NCI-H1436 treated with DMSO at 0.1 percent for 48 hours (cell line): Measurements from ENCODE around the gene CLMP.
"Not testable (repeated sequence)": the region's sequence is repeated elsewhere in the genome, so short reads cannot be mapped to it uniquely, and the experiment has no call there.

Experiments used
- DNase-seq: peaks from one replicate; lab custom pipeline; 2025; lab: John Stamatoyannopoulos, UW

The CLMP gene

DNA sequence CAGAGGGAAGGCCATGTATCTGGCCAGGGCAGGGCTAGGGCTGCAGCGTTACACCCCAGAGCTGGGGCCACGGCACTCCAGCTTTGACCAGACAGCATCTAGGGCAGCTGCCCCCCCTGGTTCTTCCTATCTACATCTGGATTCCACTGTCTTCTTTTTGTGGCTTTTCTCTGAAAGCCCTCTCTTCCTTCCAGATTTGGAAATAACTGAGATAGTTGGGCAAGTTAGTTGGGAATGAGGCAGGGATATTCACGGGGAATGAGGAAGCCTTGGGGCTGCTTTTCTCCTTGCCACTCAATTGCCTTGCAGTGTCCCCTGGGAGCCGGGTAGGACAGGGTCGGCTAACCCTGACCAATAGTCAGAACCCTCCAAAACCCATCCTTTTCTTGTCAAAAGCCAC, 26.8 kb downstream of the CLMP start:
- no peak for DNase-seq

DNA sequence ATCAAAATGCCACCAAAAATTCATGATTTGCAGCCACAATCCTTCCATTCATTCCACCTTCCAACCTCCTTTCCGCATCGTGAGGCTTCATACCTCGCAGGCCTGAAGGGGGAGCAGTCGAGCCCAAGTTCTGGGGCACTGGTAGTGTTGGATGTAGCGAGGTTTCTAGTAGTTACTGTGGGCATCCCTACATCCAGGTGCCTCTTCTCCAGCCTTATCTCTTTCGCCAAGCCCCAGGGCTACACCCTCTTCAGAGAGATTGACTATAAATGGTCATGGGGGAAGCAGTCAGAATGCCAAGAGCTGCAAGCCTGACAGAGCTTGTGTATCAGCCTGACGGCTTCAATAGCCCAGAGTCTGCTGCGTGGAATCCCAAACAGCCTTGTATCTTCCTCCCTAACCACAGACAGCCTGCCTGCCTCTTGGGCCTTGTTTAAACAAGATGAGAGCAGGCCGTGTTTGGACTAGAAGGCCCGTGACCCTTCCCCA, 28.9 kb downstream of the CLMP start:
- no peak for DNase-seq

DNA sequence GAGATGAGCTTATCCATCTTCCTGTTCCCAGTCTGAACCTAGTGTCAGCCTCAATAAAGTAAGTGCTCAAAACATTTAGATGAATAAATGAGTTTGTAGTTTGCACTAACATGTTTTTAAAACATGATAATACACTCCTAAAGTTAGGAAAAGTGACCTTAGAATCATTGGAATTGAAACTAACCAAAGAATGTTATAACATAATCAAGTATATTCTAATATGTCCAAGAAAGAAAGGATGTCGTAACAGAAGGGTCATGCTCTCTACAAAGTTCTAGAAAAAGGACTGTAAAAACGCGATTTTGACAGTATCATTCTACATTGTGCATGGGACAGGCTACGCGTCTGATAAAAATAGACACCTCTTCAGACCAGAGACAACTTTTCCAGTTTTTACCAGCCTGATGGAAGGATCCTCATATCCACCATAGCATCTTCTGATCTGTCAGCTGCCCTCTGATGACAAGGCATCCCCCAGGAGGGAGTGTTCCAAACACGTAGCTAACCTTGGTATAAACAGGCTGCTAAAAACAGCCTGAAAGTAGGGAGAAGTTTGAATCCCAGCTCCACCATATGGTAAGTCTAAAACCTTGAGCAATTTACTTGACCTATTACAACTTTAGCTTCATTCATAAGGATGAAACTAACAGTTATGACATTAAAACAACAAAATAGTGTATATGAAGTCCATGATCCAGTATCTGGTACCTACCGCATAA, 30.2 kb downstream of the CLMP start:
- DNase-seq: no peak

DNA sequence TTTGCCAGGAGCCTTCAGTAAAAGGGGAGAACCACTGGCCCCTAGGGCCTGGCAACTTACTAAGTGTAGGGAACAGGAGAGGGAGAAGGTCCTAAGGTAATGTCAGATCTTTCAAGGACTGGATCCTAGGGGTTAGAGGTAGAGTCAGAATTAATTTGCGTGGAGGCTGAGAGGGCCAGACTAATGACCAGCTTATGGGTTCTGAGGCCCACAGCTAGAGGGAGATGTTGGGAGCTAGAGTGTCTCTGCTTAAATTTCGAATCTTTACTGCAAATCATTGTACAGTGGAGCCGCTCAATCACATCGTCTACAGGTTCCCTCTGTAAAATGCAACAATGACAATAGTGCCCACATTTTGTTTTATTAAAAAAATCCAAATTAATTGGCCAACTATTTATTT, 31.4 kb downstream of the CLMP start:
- DNase-seq: no peak

DNA sequence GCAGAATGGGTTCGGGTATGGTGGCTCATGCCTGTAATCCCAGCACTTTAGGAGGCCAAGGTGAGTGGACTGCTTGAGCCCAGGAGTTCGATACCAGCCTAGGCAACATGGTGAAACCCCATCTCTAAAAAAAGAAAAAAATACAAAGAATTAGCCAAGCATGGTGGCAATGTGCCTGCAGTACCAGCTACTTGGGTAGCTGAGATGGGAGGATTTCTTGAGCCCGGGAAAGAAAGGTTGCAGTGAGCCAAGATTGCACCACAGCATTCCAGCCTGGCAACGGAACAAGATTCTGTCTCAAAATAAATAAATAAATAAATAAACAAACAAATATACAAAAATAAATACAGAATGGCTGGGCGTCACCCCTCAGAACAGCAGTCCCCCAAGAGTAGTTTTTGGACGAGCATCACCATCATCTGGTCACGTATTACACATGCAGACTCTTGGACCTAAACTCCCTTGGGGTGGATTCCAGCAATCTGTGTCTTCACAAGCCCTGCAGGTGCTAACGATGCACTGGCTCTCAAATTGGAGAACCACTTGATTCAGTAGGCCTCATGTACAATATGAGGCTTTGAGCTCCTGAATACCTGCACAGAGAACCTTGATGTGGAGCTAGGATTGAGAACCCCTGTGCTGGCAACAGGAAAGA, 33.5 kb downstream of the CLMP start:
- no peak for DNase-seq

DNA sequence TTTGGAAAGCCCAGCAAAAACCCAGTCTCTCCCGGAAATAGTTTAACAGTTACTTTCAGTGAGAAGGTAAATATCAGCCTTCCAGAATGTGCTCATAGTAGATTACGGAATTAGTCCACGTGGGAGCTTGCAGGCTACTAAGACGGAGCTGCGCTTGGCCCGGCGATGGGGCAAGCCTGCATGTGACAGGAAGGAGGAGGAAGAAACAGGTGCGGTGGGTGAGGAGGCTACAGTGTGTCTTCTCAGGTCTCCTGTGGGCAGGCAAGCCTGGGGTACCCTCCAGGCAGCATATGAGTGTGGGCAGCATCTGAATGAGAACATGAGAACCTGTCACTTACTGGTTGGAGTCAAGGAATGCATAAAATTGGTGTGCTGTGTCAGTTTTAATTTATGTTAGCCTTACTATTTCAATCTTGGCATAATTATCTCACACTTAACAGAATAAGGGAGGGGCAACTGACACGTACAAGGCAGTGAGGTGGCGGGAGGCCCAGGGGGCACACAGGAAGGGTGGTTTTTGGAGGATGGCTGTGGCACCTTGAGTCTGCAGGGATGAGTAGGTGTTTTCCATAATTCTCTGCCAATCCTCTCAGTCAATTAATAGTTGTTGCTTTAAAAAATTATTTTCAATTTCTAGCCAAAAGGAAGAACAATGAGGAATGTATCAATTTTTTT, 35.7 kb downstream of the CLMP start:
- DNase-seq: no peak

DNA sequence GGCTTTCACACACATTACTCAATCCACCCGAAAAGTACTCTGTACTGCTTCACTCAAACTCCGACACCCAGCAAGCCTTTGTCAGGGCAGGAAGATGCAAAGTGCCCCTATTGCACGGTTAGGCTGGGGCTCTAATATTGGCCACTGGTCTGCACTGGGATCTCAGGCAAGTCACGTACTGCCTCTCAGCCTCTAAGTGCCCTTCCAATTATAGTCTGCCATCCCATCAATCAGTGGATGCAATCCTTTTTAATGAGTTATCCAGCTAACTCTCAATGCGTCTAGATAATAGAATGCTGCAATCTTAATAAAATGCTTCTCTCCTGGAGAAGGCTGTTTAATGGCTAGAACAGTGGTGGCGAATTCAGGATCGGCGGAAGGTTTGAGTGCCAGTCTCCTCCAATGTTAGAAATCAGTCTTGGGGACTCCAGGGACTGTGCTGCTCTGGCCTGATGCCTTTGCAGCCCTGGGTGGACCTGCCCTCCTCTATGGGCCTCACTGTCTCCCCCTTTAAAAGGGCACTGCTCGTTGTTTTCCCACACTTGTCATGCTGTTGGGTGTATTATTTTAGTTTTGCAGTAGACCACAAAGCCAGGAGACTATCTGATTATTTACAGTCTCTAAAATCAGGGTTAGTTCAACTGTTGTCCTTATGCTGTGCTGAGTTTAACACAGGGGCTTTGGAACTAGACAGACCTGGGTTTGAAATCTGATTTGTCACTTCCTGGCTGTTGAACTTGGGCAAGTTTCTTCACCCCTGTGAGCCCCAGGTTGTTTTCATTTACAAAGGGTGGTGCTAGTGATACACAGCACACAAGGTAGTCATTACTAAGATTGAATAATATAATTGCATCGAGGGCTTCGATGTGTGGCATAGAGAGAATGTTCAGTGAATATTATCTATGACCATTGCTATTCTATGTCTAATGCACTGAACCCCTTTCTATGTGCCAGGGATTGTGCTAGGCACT, 36.7 kb downstream of the CLMP start:
- no peak for DNase-seq

DNA sequence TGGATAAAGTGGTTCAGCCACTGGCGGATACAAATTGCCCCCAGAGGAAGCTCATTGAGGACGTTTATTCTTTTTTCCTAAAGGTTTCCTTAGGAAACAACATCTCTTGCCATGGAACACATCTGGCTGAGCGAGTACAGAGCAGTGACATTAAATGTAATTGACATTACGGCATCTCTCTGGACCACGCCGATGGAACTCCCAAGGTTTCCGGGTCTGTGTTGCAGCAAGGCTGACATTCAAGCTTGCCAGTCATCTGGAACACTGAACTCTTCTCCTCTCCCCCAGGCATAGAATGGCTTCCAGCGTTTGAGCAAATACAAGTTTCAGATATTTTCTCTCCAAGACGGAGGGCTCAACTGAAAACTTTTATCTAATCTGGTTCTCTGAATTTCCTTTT, 42.1 kb downstream of the CLMP start:
- DNase-seq: no peak

DNA sequence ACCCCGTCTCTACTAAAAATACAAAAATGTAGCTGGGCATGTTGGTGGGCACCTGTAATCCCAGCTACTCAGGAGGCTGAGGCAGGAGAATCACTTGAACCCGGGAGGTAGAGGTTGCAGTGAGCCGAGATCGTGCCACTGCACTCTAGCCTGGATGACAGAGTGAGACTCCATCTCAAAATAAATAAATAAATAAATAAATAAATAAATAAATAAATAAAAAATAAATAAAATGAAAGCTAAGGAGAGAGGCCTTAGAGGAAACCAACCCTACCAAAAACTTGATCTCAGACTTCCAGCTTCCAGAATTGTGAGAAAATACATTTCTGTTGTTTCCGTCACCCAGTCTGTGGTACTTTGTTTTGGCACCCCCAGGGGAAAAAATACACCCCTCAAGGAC, 42.7 kb downstream of the CLMP start:
- DNase-seq: not testable (repeated sequence)

DNA sequence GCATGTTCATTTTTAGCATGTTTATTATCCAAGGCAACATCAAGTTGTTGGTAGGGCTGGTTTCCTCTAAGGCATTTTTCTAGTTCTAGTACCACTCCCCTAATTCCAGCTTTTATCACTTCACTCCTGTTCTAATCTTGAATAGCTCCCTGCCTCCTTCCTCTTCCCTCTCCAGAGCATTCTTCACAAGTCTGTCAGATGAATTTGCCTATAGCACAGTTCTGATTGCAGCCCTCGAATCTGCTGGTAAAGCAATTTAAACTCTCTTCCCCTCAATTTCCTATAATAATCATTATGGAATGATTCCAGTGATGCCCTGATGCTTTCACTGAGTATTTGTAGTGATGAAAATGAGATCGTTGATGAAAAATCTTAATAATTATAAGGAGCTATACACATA, 43.3 kb downstream of the CLMP start:
- no peak for DNase-seq

DNA sequence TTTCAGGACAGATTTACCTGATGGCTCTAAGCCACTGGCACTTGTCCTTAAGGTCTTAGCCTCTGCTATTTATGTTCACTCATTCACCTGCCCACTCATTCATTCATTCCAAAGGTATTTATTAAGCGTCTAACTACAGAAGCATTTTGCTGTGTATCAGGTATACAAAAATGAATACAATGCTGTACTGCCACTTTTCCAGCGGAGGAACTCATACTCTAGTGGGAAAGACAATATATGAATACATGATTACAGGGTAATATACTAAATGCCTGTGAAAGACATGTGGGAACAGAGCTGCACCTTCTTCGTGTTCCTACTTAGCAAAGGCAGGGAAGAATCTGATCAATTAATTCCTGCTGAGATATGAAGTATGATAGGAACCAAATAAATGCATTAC, 43.7 kb downstream of the CLMP start:
- no peak for DNase-seq

DNA sequence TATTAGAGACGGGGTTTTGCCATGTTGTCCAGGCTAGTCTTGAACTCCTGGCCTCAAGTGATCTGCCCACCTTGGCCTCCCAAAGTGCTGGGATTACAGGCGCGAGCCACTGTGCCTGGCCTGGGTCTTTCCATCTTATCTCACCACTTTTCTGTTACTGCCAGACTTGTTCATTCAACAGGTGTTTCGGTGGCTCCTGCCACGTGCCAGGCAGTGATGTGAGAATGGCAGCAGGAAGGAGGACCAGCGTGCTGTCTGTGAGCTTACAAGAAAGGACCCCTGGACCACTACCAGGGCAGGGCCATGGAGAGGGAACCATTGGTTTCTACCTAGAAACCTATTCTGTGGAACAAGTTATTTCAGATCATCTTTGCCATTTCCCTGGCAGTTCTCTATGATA, 44.2 kb downstream of the CLMP start:
- no peak for DNase-seq

DNA sequence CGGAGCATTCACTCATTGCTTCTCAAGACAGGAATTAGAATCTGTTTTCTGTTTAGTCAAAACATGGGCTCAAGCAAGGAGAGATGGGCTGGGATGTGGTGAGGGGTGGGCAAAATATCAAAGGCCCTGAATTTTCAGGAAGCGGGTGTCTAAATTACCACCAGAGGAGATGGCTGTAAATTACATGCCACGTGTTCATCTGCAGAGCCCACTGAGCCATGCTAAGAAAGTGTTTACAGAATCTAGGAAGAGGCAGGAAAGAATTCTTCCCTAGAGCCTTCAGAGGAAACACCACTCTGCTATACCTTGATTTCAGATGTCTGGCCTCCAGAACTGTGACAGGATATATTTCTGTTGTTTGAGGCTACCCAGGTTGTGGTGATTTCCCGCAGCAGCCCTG, 46.1 kb downstream of the CLMP start:
- no peak for DNase-seq

DNA sequence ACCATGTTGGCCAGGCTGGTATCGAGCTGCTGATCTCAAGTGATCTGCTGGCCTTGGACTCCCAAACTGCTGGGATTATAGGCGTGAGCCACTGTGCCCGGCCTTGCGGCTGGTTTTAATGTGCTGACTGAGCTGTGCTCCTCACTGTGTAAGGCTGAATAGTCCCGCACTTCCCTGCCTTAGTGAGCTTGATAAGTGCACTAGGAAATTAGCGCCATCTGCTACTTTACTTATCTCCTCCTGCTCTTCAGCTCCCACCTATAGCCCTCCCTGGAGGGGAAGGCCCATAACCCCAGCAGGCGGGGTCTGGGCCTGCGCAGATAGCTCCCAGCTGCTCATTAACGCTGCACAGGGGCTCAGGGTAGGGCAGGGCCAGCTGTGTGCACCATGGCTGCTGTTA, 49.4 kb downstream of the CLMP start:
- no peak for DNase-seq

DNA sequence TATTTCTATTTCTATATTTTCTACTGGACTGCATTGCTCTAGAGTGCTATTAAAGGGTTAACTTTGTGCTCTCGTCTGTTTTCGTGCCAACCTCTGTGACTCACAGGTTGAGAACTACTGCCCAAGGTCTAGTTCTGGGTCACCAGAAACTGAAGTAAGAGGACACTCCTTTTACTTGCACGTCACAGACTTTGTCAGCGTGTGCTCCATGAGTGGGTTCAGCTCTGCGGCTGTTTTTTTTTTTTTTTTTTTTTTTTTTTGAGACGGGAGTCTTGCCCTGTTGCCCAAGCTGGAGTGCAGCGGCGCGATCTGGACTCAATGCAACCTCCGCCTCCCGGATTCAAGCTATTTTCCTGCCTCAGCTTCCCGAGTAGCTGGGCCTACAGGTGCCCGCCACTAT, 49.8 kb downstream of the CLMP start:
- no peak for DNase-seq

DNA sequence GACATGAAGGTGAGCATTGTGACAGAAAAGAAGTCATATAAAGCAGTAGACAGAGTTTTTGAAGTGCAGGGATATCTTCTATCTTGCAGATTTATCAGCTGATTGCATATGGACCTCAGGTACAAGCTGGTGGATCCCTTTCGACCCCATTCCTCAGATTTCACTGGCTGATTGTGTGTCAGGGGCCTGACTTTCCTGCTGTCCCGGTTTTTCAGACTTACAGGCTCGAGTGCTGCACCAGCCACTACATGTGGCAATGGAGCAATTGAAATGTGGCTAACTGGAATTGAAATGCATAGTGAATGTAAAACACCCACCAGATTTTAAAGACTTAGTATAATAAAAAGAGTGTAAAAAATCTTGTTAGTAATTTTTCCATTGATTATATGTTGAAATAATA, 50.3 kb downstream of the CLMP start:
- DNase-seq: no peak

DNA sequence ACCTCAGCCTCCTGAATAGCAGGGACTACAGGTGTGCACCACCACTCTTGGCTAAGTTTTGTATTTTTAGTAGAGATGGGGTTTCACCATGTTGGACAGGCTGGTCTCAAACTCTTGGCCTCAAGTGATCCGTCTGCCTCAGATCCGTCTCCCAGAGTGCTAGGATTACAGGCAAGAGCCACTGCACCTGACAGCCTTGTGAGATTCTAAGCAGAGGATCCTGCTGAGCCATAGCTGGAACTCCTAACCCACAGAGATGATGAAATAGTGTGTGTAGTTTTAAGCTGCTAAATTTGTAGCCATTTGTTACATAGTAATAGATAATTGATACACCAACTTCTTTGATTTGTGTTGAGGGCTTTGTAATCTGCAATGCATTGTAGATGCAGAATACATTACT, 51.1 kb downstream of the CLMP start:
- DNase-seq: no peak

DNA sequence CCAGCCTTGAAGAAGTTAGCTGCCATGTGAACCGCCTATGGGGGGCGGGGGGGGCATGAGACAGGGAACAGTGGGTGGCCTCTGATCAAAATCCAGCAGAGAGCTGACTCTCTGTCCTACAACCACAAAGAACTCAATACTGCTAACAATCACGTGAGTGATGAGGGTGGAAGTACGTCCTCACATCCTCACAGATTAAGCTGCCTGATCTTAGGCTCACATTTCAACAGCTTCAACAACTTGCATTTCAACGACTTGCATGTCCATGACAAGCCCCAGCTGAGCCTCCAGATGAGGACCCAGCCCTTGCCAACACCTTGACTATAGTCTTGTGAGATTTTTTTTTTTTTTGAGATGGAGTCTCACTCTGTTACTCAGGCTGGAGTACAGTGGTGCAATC, 51.6 kb downstream of the CLMP start:
- DNase-seq: no peak

DNA sequence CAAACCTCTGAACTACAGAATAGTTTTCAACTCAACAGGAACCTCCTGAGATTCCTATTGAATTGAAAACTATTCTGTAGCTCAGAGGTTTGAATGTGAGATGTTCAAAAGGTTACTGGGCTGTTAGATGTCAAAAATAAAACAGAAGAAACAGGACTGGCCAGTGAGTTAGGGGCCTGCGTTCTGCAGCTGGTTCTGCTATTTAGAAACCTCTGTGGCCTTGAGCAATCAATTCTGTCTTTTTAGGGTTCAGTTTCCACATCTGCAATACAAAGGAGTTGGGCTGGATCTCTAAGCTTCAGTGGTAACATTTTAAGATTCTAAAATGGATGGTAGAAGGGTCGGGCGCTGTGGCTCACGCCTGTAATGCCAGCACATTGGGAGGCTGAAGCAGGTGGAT, 55.8 kb downstream of the CLMP start:
- DNase-seq: no peak

DNA sequence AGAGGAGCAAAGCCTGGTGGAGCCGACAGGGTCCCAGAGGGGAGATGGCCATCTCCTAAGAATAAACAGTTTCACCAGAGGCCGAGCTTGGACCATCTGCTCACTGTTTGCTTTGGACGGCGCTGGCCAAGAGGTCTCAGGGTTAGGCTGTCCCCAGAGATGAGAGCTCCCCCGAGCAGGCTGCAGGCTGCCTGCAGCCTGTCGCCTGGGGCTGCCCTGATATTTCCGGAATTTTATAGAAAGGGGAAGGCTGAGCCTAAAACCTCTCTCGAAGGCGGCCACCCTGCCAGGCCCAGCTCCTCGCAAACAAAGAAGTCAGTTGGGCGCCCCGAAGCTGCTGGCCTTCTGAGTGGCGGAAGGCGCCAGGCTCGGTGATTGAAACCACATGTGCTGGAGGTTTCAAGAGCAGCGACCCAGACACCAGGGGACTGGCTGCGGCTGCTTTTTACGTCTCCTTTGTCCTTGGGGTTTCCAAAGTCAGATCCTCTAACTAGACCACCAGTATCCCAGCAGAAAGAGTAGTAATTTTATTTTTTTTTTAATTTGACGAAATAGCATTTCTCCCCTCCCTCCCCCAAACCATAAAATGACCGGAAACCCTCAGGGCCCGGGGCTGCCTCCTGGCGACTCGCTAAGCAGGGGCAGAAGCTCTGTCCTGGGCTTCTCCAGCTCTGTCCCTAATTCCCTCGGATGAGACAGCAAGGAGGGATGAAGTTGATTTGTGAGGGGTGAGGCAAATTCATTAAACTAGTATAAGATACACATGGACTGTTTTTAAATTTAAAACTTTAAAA, 57.4 kb downstream of the CLMP start:
- no peak for DNase-seq

DNA sequence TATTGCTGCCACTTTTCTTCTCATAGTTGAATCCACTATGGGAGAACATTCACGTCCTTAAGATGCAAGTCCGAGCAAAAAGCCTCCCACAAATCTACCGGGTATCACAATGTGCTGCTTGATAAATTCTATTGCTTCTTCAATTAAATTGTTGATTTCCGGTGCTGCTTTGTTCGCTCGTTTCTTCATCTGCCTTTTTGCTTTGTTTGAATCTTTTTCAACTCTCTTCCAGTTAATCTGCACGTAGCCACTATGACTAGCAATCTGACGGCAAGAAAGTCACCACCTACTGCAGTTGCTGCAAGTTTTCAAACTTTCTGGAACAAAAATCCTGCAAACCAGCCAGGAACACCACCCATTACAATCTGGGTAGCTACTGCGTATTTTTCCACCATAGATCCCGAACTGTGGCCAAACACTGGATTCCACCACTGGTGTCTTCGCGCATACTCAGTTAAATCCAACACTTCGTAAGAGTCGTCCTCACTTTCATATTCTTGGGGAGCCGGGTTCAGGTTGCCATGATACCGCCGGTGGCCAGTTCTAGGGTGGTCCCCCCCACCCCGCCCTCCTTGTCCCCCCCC, 59.1 kb downstream of the CLMP start:
- no peak for DNase-seq
